ENCODE results near the gene HSF5. TPM values are rescaled to one million over a fixed set of nuclear protein-coding genes. Genes with fewer than 3 reads are reported as not detected.

Gene HSF5
- total and polyA plus RNA-seq, 2 of the 13 experiments (the other 11 are each of a cell fraction or from before 2014, with no cell fraction given): not detected

DNA sequence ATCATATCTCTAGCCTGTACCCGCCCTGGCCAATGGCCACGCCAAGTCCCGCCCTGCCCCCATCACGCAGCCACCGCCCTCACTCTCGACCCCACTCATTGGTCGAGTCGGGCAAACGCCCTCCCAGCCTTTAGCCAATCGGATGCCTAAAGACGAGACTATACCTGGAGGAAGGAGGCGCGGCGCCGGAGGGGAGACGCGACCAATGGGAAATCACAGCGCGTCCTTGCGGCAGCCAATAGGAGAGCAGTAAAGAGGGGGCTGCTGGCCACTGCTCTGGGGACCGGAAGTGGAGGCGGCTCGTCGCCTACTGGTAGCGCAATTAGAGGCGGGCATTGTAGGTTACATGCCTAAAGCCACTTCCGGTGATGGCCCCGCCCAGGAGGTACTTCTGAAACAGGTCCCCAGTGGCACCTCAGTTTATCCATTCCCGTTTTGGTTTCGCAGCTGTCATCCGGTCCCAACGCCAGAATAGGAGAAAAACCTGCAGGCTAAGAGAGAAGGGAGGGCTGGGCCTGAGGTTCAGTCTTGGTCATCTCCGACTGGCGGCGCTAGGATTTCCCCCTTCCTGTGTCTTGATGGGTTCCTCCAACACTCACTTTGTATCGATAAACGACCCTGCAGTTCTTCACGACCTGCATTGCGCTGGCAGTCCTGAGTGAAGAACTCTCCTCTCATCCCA, 29.9 kb upstream of the HSF5 start (continued):
- TF ChIP-seq ATF7 (IDR thresholded peaks at IDR 0.05): no peak
- TF ChIP-seq ATF7 (CRISPR knock-in tag; IDR thresholded peaks at IDR 0.05): no peak
- TF ChIP-seq, protein P1, sequence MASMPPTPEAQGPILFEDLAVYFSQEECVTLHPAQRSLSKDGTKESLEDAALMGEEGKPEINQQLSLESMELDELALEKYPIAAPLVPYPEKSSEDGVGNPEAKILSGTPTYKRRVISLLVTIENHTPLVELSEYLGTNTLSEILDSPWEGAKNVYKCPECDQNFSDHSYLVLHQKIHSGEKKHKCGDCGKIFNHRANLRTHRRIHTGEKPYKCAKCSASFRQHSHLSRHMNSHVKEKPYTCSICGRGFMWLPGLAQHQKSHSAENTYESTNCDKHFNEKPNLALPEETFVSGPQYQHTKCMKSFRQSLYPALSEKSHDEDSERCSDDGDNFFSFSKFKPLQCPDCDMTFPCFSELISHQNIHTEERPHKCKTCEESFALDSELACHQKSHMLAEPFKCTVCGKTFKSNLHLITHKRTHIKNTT (CRISPR knock-in tag; IDR thresholded peaks at IDR 0.05): no peak
- TF ChIP-seq REL (CRISPR knock-in tag; conservative IDR thresholded peaks at IDR 0.05): no peak
- no peak for TF ChIP-seq ZNF570 (CRISPR knock-in tag; IDR thresholded peaks at IDR 0.05; ENCODE audit: borderline replicate concordance)
- TF ChIP-seq ZNF143 (CRISPR knock-in tag; IDR thresholded peaks at IDR 0.05): no peak
- peak; percentile 73; the same call in 1 of the 2 replicates for TF ChIP-seq ZFP41 (CRISPR knock-in tag; IDR thresholded peaks at IDR 0.05; ENCODE audit: borderline replicate concordance)
- peak; percentile 16; the same call in 1 of the 2 replicates for TF ChIP-seq ZKSCAN8 (CRISPR knock-in tag; IDR thresholded peaks at IDR 0.05; ENCODE audit: borderline replicate concordance)
- TF ChIP-seq ZNF446 (CRISPR knock-in tag; IDR thresholded peaks at IDR 0.05): no peak
- no peak for TF ChIP-seq PPARG (CRISPR knock-in tag; conservative IDR thresholded peaks at IDR 0.05)
- peak; percentile 46; the same call in 1 of the 2 replicates for TF ChIP-seq ZNF770 (CRISPR knock-in tag; IDR thresholded peaks at IDR 0.05)
- no peak for TF ChIP-seq IRF1 (CRISPR knock-in tag; IDR thresholded peaks at IDR 0.05; ENCODE audit: low read depth)
- TF ChIP-seq ZNF501 (CRISPR knock-in tag; IDR thresholded peaks at IDR 0.05): peak; percentile 85
- TF ChIP-seq, protein P2, sequence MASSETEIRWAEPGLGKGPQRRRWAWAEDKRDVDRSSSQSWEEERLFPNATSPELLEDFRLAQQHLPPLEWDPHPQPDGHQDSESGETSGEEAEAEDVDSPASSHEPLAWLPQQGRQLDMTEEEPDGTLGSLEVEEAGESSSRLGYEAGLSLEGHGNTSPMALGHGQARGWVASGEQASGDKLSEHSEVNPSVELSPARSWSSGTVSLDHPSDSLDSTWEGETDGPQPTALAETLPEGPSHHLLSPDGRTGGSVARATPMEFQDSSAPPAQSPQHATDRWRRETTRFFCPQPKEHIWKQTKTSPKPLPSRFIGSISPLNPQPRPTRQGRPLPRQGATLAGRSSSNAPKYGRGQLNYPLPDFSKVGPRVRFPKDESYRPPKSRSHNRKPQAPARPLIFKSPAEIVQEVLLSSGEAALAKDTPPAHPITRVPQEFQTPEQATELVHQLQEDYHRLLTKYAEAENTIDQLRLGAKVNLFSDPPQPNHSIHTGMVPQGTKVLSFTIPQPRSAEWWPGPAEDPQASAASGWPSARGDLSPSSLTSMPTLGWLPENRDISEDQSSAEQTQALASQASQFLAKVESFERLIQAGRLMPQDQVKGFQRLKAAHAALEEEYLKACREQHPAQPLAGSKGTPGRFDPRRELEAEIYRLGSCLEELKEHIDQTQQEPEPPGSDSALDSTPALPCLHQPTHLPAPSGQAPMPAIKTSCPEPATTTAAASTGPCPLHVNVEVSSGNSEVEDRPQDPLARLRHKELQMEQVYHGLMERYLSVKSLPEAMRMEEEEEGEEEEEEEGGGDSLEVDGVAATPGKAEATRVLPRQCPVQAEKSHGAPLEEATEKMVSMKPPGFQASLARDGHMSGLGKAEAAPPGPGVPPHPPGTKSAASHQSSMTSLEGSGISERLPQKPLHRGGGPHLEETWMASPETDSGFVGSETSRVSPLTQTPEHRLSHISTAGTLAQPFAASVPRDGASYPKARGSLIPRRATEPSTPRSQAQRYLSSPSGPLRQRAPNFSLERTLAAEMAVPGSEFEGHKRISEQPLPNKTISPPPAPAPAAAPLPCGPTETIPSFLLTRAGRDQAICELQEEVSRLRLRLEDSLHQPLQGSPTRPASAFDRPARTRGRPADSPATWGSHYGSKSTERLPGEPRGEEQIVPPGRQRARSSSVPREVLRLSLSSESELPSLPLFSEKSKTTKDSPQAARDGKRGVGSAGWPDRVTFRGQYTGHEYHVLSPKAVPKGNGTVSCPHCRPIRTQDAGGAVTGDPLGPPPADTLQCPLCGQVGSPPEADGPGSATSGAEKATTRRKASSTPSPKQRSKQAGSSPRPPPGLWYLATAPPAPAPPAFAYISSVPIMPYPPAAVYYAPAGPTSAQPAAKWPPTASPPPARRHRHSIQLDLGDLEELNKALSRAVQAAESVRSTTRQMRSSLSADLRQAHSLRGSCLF (CRISPR knock-in tag; IDR thresholded peaks at IDR 0.05; ENCODE audit: borderline replicate concordance): no peak
- TF ChIP-seq POLR2AphosphoS2 (IDR thresholded peaks at IDR 0.05; ENCODE audit: low read depth, low read length): no peak
- TF ChIP-seq FLYWCH1 (CRISPR knock-in tag; IDR thresholded peaks at IDR 0.05): no peak
- no peak for TF ChIP-seq IKZF4 (CRISPR knock-in tag; IDR thresholded peaks at IDR 0.05; ENCODE audit: borderline replicate concordance, low read depth, not compliant biosample characterization)
- no peak for TF ChIP-seq RBM22 (optimal IDR thresholded peaks at IDR 0.05; ENCODE audit: low read length)
- TF ChIP-seq ZNF503 (CRISPR knock-in tag; IDR thresholded peaks at IDR 0.05): no peak

All from HepG2 (cell line).